HepG2 (cell line): Measurements from ENCODE around the gene ELMO2. TPM values are rescaled to one million over a fixed set of nuclear protein-coding genes. Genes with fewer than 3 reads are reported as not detected.

ENCODE experiments used
- AGO1 ChIP-seq: fragments of 200-400 bp; formaldehyde crosslinking; IDR thresholded peaks from 2 replicates; pipeline ENCODE4 v1.6.1; 2017; ENCODE audit warnings: mild to moderate bottlenecking, low read depth, low read length, moderate library complexity; ENCODE audit not compliant: poor library complexity, severe bottlenecking
- ATF7-NPFF ChIP-seq: sonication (generic); formaldehyde crosslinking; IDR thresholded peaks from 2 replicates; pipeline ENCODE4 v1.8.1; 2023; ENCODE audit warnings: mild to moderate bottlenecking, low read depth, missing genetic modification reagents, moderate library complexity
- CENPBD1 ChIP-seq: sonication (generic); formaldehyde crosslinking; IDR thresholded peaks from 2 replicates; pipeline ENCODE4 v1.8.0; 2022; ENCODE audit warnings: missing genetic modification reagents, low read depth, mild to moderate bottlenecking, borderline replicate concordance
- CHCHD3 ChIP-seq: sonication (generic); formaldehyde crosslinking; IDR thresholded peaks from 2 replicates; pipeline ENCODE4 v1.8.0; 2022; ENCODE audit warnings: mild to moderate bottlenecking, missing genetic modification reagents, moderate library complexity
- ETV5 ChIP-seq: IDR thresholded peaks from 2 replicates; pipeline ENCODE4 v1.6.1; 2018; ENCODE audit warnings: missing biosample characterization, missing genetic modification reagents, inconsistent platforms, borderline replicate concordance
- ETV6 ChIP-seq: sonication (generic); formaldehyde crosslinking; conservative IDR thresholded peaks from 2 replicates; pipeline ENCODE4 v1.4.0; 2020; ENCODE audit warnings: missing genetic modification reagents
- HCFC1 ChIP-seq: fragments of 150-350 bp; IDR thresholded peaks from 2 replicates; pipeline ENCODE4 v1.6.1; 2014; ENCODE audit warnings: low read depth, low read length
- HNF4G ChIP-seq, 2 experiments: sonication (generic) in 1 of 2; formaldehyde crosslinking in 1 of 2; IDR thresholded peaks; 2 replicates each; pipeline versions ENCODE4 v1.4.0 to v1.6.1; 2011 to 2020; ENCODE audit warnings: borderline replicate concordance in 2 of 2, low read depth in 2 of 2, mild to moderate bottlenecking in 2 of 2, low read length in 1 of 2, missing genetic modification reagents in 1 of 2, moderate library complexity in 1 of 2
- HOXA5 ChIP-seq: sonication (generic); formaldehyde crosslinking; IDR thresholded peaks from 2 replicates; pipeline ENCODE4 v1.4.0; 2020; ENCODE audit warnings: missing genetic modification reagents
- IRF2 ChIP-seq: IDR thresholded peaks from 2 replicates; pipeline ENCODE4 v1.6.1; 2018; ENCODE audit warnings: missing genetic modification reagents, missing compliant biosample characterization
- JUN ChIP-seq: sonication (generic); formaldehyde crosslinking; IDR thresholded peaks from 2 replicates; pipeline ENCODE4 v1.4.0; 2020; ENCODE audit warnings: mild to moderate bottlenecking, missing genetic modification reagents
- KAT8 ChIP-seq: IDR thresholded peaks from 2 replicates; pipeline ENCODE4 v1.6.1; 2016; ENCODE audit warnings: missing genetic modification reagents, missing compliant biosample characterization
- KDM2A ChIP-seq: sonication (generic); formaldehyde crosslinking; IDR thresholded peaks from 2 replicates; pipeline ENCODE4 v1.4.0; 2020; ENCODE audit warnings: low read depth, missing genetic modification reagents, borderline replicate concordance
- MEIS1 ChIP-seq: sonication (generic); formaldehyde crosslinking; IDR thresholded peaks from 2 replicates; pipeline ENCODE4 v1.9.0; 2021; ENCODE audit warnings: mild to moderate bottlenecking, missing genetic modification reagents, moderate library complexity, borderline replicate concordance
- PAF1 ChIP-seq: IDR thresholded peaks from 2 replicates; pipeline ENCODE4 v1.6.1; 2016; ENCODE audit warnings: missing genetic modification reagents, missing compliant biosample characterization
- PCBP2 ChIP-seq: fragments of 200-400 bp; formaldehyde crosslinking; optimal IDR thresholded peaks from 2 replicates; pipeline ENCODE3; 2018; ENCODE audit warnings: low read length, low read depth; ENCODE audit not compliant: poor library complexity, severe bottlenecking
- SNAPC2 ChIP-seq: sonication (generic); formaldehyde crosslinking; IDR thresholded peaks from 2 replicates; pipeline ENCODE4 v1.8.1; 2022; ENCODE audit warnings: mild to moderate bottlenecking, missing genetic modification reagents
- STAG1 ChIP-seq: sonication (generic); formaldehyde crosslinking; IDR thresholded peaks from 2 replicates; pipeline ENCODE4 v1.4.0; 2020; ENCODE audit warnings: missing genetic modification reagents
- SYNCRIP ChIP-seq: fragments of 200-400 bp; formaldehyde crosslinking; IDR thresholded peaks from 2 replicates; pipeline ENCODE4 v1.6.1; 2018; ENCODE audit warnings: mild to moderate bottlenecking, low read depth, low read length; ENCODE audit not compliant: insufficient read depth
- TARDBP ChIP-seq: sonication (generic); formaldehyde crosslinking; IDR thresholded peaks from 2 replicates; pipeline ENCODE4 v1.8.0; 2022; ENCODE audit warnings: mild to moderate bottlenecking, missing genetic modification reagents
- ZFY ChIP-seq: sonication (generic); formaldehyde crosslinking; IDR thresholded peaks from 2 replicates; pipeline ENCODE4 v1.4.0; 2020; ENCODE audit warnings: missing genetic modification reagents
- ZNF256 ChIP-seq: sonication (generic); formaldehyde crosslinking; conservative IDR thresholded peaks from 2 replicates; pipeline ENCODE4 v1.4.0; 2020; ENCODE audit warnings: missing genetic modification reagents
- ZNF292 ChIP-seq: sonication (generic); formaldehyde crosslinking; IDR thresholded peaks from 2 replicates; pipeline ENCODE4 v1.8.1; 2022; ENCODE audit warnings: mild to moderate bottlenecking, low read depth, missing genetic modification reagents, borderline replicate concordance
- ZNF501 ChIP-seq: sonication (generic); formaldehyde crosslinking; IDR thresholded peaks from 2 replicates; pipeline ENCODE4 v1.5.1; 2020; ENCODE audit warnings: mild to moderate bottlenecking, moderate library complexity, missing genetic modification reagents
- ZNF510 ChIP-seq: sonication (generic); formaldehyde crosslinking; IDR thresholded peaks from 2 replicates; pipeline ENCODE4 v1.4.0; 2020; ENCODE audit warnings: low read depth, mild to moderate bottlenecking, missing genetic modification reagents
- ZNF543 ChIP-seq: sonication (generic); formaldehyde crosslinking; IDR thresholded peaks from 2 replicates; pipeline ENCODE4 v1.4.0; 2020; ENCODE audit warnings: mild to moderate bottlenecking, missing genetic modification reagents
- polyA plus RNA-seq, 8 experiments: library from polyadenylated mRNA; depleted of rRNA in 3 of 8; stranded (reverse) in 7 of 8; unstranded in 1 of 8; fragments of >200 nt; fragmentation: Illumina TruSeq in 4 of 8; extraction: Trizol in 4 of 8; gene quantifications; 2 replicates each; pipeline versions ENCODE4 v1.2.1 to v1.2.3, GENCODE V29; 2011 to 2016; ENCODE audit warnings: low read depth in 4 of 8, missing spikeins in 1 of 8, mixed read lengths in 1 of 8; ENCODE audit not compliant: insufficient read depth in 1 of 8
- total RNA-seq, 5 experiments: library from RNA; depleted of rRNA; stranded (reverse); fragments of >200 nt; fragmentation: Illumina TruSeq; extraction: Trizol; gene quantifications; 2 replicates each; pipeline ENCODE4 v1.2.3, GENCODE V29; 2016; ENCODE audit warnings: low read depth in 1 of 5
- TF ChIP-seq, protein P1 (sequence below): sonication (generic); formaldehyde crosslinking; IDR thresholded peaks from 2 replicates; pipeline ENCODE4 v1.5.1; 2020; ENCODE audit warnings: mild to moderate bottlenecking, moderate library complexity, missing genetic modification reagents
- TF ChIP-seq, protein P2 (sequence below): sonication (generic); formaldehyde crosslinking; IDR thresholded peaks from 2 replicates; pipeline ENCODE4 v1.8.0; 2022; ENCODE audit warnings: missing genetic modification reagents, mild to moderate bottlenecking, inconsistent platforms, borderline replicate concordance

The ELMO2 gene
- total and polyA plus RNA-seq, 2 of the 13 experiments (the other 11 are each of a cell fraction or from before 2014, with no cell fraction given): 30.6 to 35.7 TPM

- TF ChIP-seq MEIS1: no peak
- TF ChIP-seq SNAPC2: no peak
- TF ChIP-seq, protein P1, sequence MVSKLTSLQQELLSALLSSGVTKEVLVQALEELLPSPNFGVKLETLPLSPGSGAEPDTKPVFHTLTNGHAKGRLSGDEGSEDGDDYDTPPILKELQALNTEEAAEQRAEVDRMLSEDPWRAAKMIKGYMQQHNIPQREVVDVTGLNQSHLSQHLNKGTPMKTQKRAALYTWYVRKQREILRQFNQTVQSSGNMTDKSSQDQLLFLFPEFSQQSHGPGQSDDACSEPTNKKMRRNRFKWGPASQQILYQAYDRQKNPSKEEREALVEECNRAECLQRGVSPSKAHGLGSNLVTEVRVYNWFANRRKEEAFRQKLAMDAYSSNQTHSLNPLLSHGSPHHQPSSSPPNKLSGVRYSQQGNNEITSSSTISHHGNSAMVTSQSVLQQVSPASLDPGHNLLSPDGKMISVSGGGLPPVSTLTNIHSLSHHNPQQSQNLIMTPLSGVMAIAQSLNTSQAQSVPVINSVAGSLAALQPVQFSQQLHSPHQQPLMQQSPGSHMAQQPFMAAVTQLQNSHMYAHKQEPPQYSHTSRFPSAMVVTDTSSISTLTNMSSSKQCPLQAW (CRISPR knock-in tag): peak; percentile 68
- TF ChIP-seq HNF4G (IDR thresholded peaks at IDR 0.05; ENCODE audit: borderline replicate concordance, low read depth, low read length): no peak
- TF ChIP-seq HNF4G (CRISPR knock-in tag; IDR thresholded peaks at IDR 0.05; ENCODE audit: borderline replicate concordance, low read depth): no peak
- TF ChIP-seq KAT8 (CRISPR knock-in tag): no peak
- no peak for TF ChIP-seq CENPBD1 (CRISPR knock-in tag)
- TF ChIP-seq ETV6 (CRISPR knock-in tag): no peak
- TF ChIP-seq CHCHD3 (CRISPR knock-in tag): no peak
- no peak for TF ChIP-seq PCBP2
- peak; percentile 82 for TF ChIP-seq ZNF501
- no peak for TF ChIP-seq ZFY (CRISPR knock-in tag)
- 0 out of 2 replicates have a peak, but pooled peaks have one; percentile 23 for TF ChIP-seq TARDBP
- no peak for TF ChIP-seq ZNF543 (CRISPR knock-in tag)
- TF ChIP-seq ATF7-NPFF (CRISPR knock-in tag): no peak
- no peak for TF ChIP-seq SYNCRIP
- TF ChIP-seq ZNF256 (CRISPR knock-in tag): no peak
- TF ChIP-seq JUN: no peak
- TF ChIP-seq IRF2 (CRISPR knock-in tag): no peak
- peak; percentile 59 for TF ChIP-seq KDM2A (CRISPR knock-in tag)
- no peak for TF ChIP-seq ZNF292 (CRISPR knock-in tag)
- no peak for TF ChIP-seq ZNF510 (CRISPR knock-in tag)
- TF ChIP-seq, protein P2, sequence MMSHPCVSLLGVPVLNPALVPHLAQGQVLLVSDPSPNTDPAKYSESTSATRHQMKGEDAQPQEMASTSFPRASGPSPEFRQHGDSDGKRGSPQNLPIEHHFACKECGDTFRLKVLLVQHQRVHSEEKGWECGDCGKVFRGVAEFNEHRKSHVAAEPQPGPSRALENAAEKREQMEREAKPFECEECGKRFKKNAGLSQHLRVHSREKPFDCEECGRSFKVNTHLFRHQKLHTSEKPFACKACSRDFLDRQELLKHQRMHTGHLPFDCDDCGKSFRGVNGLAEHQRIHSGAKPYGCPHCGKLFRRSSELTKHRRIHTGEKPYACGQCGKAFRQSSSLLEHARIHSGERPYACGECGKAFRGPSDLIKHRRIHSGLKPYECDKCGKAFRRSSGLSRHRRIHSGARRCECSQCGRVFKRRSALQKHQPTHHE (CRISPR knock-in tag): no peak
- peak; percentile 89 for TF ChIP-seq STAG1 (CRISPR knock-in tag)
- TF ChIP-seq ETV5 (CRISPR knock-in tag): no peak
- TF ChIP-seq PAF1 (CRISPR knock-in tag): no peak
- TF ChIP-seq AGO1: no peak
- TF ChIP-seq HOXA5: no peak
- no peak for TF ChIP-seq HCFC1
Measured at GRCh38 chr20:46349035-46349741, 57.2 kb downstream of the ELMO2 start (continued).
